ENCODE measurements around the gene TLR4. TPM values are rescaled to one million over a fixed set of nuclear protein-coding genes. Genes with fewer than 3 reads are reported as not detected.

TLR4 gene
- total and polyA plus RNA-seq, 10 of the 15 experiments (the other 5 are each of a cell fraction or from before 2014, with no cell fraction given), result 0.03 to 0.50 (median 0.16) TPM

DNA sequence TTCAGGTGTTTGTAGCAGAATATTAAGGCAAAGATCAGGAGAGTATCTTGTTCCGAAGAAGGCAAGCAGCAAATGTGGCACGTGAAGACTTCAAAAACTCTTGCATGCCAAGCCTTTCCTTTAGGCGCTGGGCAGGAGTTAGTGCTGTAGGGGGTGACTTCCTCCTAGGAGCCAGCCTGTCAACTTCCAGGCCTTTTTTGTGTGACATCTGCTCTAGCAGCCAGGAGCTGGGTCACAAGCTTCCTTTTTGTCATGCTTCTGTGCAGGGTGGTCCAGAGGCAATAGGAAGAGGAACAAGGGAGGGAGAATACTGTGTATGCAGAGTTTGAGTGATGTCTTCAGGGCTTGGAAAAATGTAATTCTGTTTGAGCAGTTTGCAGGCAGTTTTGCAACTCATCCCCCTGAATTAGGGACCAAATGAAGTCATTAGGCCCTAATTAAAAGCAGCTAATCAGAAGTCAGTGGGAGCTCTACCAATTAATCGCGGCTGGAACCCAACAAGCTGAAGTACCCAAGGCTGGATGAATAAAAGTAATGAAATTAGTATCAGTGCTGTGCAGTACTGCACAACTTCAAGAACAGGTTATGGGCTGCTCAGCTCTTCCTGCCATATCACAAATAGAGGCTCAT lies 53.5 kb downstream of the TLR4 start:
- H3K27ac ChIP-seq (ENCODE audit: control insufficient read depth, insufficient read depth), result no peak overlapping the region
- ChIA-PET SMC1A (ENCODE audit: uncharacterized antibody, unreplicated experiment) (no interaction called here), RAD21 (ENCODE audit: unreplicated experiment) (no interaction called here), POLR2A (no interaction called here), CTCF (no interaction called here)
- intact Hi-C loops (cut with micrococcal nuclease; ENCODE audit: unreplicated experiment), result no loop called here
- ATAC-seq (no peak), DNase-seq (ENCODE audit: low read depth, low spot score) (no peak), FAIRE-seq (no peak)
- no peak overlapping the region for H3K4me3 ChIP-seq
- no peak overlapping the region for H2AFZ ChIP-seq (ENCODE audit: control insufficient read depth, low read depth, low read length)
- no peaks in the 10 kb centered on the region for H4K20me1 ChIP-seq (ENCODE audit: control insufficient read depth, insufficient read depth)
- H3K27me3 ChIP-seq (replicated peaks in 1 of 2; ENCODE audit: control insufficient read depth in 2 of 2, insufficient read depth in 2 of 2, low read length in 1 of 2), result no peaks in the 10 kb centered on the region
- no peaks in the 10 kb centered on the region for H3K9me3 ChIP-seq (replicated peaks; ENCODE audit: control insufficient read depth, insufficient read depth, low read length)
- no peak overlapping the region for H3K9ac ChIP-seq (ENCODE audit: control insufficient read depth, insufficient read depth, low read length)
- BruUV-seq (replicated peaks), result no TSS peak
- TF ChIP-seq RELA (IDR thresholded peaks at IDR 0.05; ENCODE audit: borderline replicate concordance, partially characterized antibody), result no peak
- no peak for TF ChIP-seq CBX3 (IDR thresholded peaks at IDR 0.05; ENCODE audit: borderline replicate concordance, low read depth)
- TF ChIP-seq, protein P1, sequence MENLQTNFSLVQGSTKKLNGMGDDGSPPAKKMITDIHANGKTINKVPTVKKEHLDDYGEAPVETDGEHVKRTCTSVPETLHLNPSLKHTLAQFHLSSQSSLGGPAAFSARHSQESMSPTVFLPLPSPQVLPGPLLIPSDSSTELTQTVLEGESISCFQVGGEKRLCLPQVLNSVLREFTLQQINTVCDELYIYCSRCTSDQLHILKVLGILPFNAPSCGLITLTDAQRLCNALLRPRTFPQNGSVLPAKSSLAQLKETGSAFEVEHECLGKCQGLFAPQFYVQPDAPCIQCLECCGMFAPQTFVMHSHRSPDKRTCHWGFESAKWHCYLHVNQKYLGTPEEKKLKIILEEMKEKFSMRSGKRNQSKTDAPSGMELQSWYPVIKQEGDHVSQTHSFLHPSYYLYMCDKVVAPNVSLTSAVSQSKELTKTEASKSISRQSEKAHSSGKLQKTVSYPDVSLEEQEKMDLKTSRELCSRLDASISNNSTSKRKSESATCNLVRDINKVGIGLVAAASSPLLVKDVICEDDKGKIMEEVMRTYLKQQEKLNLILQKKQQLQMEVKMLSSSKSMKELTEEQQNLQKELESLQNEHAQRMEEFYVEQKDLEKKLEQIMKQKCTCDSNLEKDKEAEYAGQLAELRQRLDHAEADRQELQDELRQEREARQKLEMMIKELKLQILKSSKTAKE (IDR thresholded peaks at IDR 0.05; ENCODE audit: low read depth, poor library complexity, severe bottlenecking), result no peak
- TF ChIP-seq SUZ12 (IDR thresholded peaks at IDR 0.05; ENCODE audit: unreplicated experiment), result no peak
- no peak for TF ChIP-seq NFIC (IDR thresholded peaks at IDR 0.05; ENCODE audit: low read depth, low read length)
- TF ChIP-seq SIX5 (IDR thresholded peaks at IDR 0.05; ENCODE audit: low read depth, low read length, severe bottlenecking), result no peak
- TF ChIP-seq KDM1A (IDR thresholded peaks at IDR 0.05; ENCODE audit: borderline replicate concordance), result no peak
- TF ChIP-seq ZNF24 (IDR thresholded peaks at IDR 0.05), result no peak
- TF ChIP-seq ZSCAN29 (IDR thresholded peaks at IDR 0.05), result no peak
- H3K4me1 ChIP-seq (ENCODE audit: control insufficient read depth, insufficient read depth, low read length), result no peaks in the 10 kb centered on the region
- no peaks in the 10 kb centered on the region for H3K36me3 ChIP-seq (ENCODE audit: control insufficient read depth in 2 of 2, insufficient read depth in 2 of 2, low read length in 1 of 2)
- in situ Hi-C loops (cut with MboI), result no loop called here
- 40% methylated on average over 5 of the region's 5 CpGs for WGBS (ENCODE audit: insufficient coverage, insufficient replicate concordance, low lambda C conversion rate, missing lambda C conversion rate)
- H3K4me2 ChIP-seq (ENCODE audit: control insufficient read depth, insufficient read depth), result no peak overlapping the region
- no peaks in the 10 kb centered on the region for H3K79me2 ChIP-seq (ENCODE audit: control insufficient read depth, insufficient read depth, low read length)

Data from GM12878 (cell line).